K562 (cell line): Measurements from ENCODE around the gene SORCS1. TPM values are rescaled to one million over a fixed set of nuclear protein-coding genes. Genes with fewer than 3 reads are reported as not detected.
A peak's percentile ranks its signal among the peaks of the same experiment; 100 is the strongest.

Experiments
- FOXM1 ChIP-seq, 2 experiments: fragments of 450-650 bp in 1 of 2; sonication (generic) in 1 of 2; formaldehyde crosslinking in 1 of 2; IDR thresholded peaks; 2 replicates each; pipeline versions ENCODE4 v1.6.1 to v1.9.0; 2017 to 2022; ENCODE audit warnings: low read depth in 2 of 2, mild to moderate bottlenecking in 2 of 2, missing genetic modification reagents in 1 of 2, moderate library complexity in 1 of 2
- GTF2A2 ChIP-seq: IDR thresholded peaks from 2 replicates; pipeline ENCODE4 v1.6.1; 2016; ENCODE audit warnings: mild to moderate bottlenecking, missing genetic modification characterization, missing compliant biosample characterization
- HDAC8 ChIP-seq: fragments of 450-650 bp; IDR thresholded peaks from 2 replicates; pipeline ENCODE4 v1.6.1; 2016; ENCODE audit warnings: mild to moderate bottlenecking, missing genetic modification characterization, moderate library complexity, missing compliant biosample characterization
- HIVEP1 ChIP-seq: fragments of 250-450 bp; sonication (Bioruptor Pico); IDR thresholded peaks from 2 replicates; pipeline ENCODE4 v1.4.0; 2020; ENCODE audit warnings: mild to moderate bottlenecking
- SMC3 ChIP-seq: conservative IDR thresholded peaks from 2 replicates; pipeline ENCODE4 v1.6.1; 2011; ENCODE audit warnings: low read depth, low read length, improper control_type of control experiment; ENCODE audit not compliant: insufficient read depth
- SOX6 ChIP-seq: fragments of 450-650 bp; IDR thresholded peaks from 2 replicates; pipeline ENCODE4 v1.6.1; 2014; ENCODE audit warnings: mild to moderate bottlenecking
- SREBF2 ChIP-seq: sonication (generic); formaldehyde crosslinking; IDR thresholded peaks from 2 replicates; pipeline ENCODE4 v1.4.0; 2020; ENCODE audit warnings: mild to moderate bottlenecking, missing genetic modification reagents
- TGIF2 ChIP-seq: sonication (generic); formaldehyde crosslinking; IDR thresholded peaks from 2 replicates; pipeline ENCODE4 v1.8.1; 2022; ENCODE audit warnings: mild to moderate bottlenecking, missing genetic modification reagents, moderate library complexity
- ZNF695 ChIP-seq: fragments of 450-650 bp; formaldehyde crosslinking; IDR thresholded peaks from 2 replicates; pipeline ENCODE4 v1.4.0; 2020; ENCODE audit warnings: mild to moderate bottlenecking, moderate library complexity
- polyA plus RNA-seq, 8 experiments: library from polyadenylated mRNA; depleted of rRNA in 4 of 8; stranded (reverse) in 5 of 8; unstranded in 3 of 8; fragments of >200 nt; fragmentation: Nextera tagmentation in 2 of 8; fragmentation: Illumina TruSeq in 1 of 8; extraction: Ambion mirVana in 2 of 8; extraction: Trizol in 1 of 8; gene quantifications; 2 replicates each; pipeline versions ENCODE4 v1.2.1 to v1.2.3, GENCODE V29; 2011 to 2014; ENCODE audit warnings: inconsistent platforms in 1 of 8, missing spikeins in 1 of 8
- total RNA-seq, 7 experiments: library from RNA; depleted of rRNA in 6 of 7; stranded (reverse); fragments of >200 nt in 6 of 7; fragmentation: Illumina TruSeq in 2 of 7; extraction: Trizol in 2 of 7; gene quantifications; 2 replicates each; pipeline versions ENCODE4 v1.2.1 to v1.2.3, GENCODE V29; 2011 to 2021; ENCODE audit warnings: low replicate concordance in 1 of 7
- TF ChIP-seq, protein P1 (sequence below): fragments of 250-450 bp; sonication (Bioruptor Pico); IDR thresholded peaks from 2 replicates; pipeline ENCODE4 v1.8.0; 2021; ENCODE audit warnings: mild to moderate bottlenecking, moderate library complexity
- TF ChIP-seq, protein P2 (sequence below), 2 experiments: fragments of 450-650 bp; formaldehyde crosslinking in 1 of 2; IDR thresholded peaks; 2 replicates each; pipeline versions ENCODE4 v1.4.0 to v1.6.1; 2014 to 2020; ENCODE audit warnings: mild to moderate bottlenecking in 2 of 2, borderline replicate concordance in 1 of 2, low read depth in 1 of 2
- TF ChIP-seq, protein P3 (sequence below), 2 experiments: fragments of 150-350 bp in 1 of 2; IDR thresholded peaks; 2 replicates each; pipeline ENCODE4 v1.6.1; 2012 to 2016; ENCODE audit warnings: low read depth in 2 of 2, low read length in 2 of 2, mild to moderate bottlenecking in 1 of 2, moderate library complexity in 1 of 2
- TF ChIP-seq, protein P4 (sequence below): fragments of 450-650 bp; conservative IDR thresholded peaks from 2 replicates; pipeline ENCODE4 v1.6.1; 2016; ENCODE audit warnings: missing genetic modification characterization, low read depth, mild to moderate bottlenecking, control low read depth, missing compliant biosample characterization

SORCS1 gene
- total and polyA plus RNA-seq, 9 of the 15 experiments (the other 6 are each of a cell fraction or from before 2014, with no cell fraction given): 1.5 to 3.9 (median 2.7) TPM

DNA sequence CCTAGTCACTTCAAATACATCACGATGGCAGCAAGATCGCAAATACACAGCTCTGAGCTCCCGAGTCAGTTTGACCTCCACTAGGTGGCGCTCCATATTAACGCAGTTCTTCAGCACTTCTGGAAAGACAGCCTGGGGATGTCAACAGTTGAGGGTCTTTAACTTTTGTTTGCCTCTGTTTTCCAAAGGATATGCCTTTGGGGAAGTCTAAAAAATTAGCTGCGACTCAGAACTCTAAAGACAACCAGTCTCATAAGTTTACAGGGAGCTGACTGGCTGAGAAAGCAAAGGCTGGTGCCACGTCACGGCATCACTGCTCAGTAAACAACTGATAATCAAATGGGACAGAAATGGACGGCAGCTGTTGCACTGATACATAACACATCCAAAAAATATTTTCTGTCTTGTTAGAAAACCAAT, 458.8 kb downstream of the SORCS1 start (continued):
- TF ChIP-seq, protein P1, sequence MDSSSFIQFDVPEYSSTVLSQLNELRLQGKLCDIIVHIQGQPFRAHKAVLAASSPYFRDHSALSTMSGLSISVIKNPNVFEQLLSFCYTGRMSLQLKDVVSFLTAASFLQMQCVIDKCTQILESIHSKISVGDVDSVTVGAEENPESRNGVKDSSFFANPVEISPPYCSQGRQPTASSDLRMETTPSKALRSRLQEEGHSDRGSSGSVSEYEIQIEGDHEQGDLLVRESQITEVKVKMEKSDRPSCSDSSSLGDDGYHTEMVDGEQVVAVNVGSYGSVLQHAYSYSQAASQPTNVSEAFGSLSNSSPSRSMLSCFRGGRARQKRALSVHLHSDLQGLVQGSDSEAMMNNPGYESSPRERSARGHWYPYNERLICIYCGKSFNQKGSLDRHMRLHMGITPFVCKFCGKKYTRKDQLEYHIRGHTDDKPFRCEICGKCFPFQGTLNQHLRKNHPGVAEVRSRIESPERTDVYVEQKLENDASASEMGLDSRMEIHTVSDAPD (CRISPR knock-in tag): no peak
- TF ChIP-seq GTF2A2: no peak
- TF ChIP-seq SOX6: no peak
- TF ChIP-seq SMC3: peak; percentile 50
- TF ChIP-seq ZNF695 (CRISPR knock-in tag): no peak
- TF ChIP-seq, protein P2, sequence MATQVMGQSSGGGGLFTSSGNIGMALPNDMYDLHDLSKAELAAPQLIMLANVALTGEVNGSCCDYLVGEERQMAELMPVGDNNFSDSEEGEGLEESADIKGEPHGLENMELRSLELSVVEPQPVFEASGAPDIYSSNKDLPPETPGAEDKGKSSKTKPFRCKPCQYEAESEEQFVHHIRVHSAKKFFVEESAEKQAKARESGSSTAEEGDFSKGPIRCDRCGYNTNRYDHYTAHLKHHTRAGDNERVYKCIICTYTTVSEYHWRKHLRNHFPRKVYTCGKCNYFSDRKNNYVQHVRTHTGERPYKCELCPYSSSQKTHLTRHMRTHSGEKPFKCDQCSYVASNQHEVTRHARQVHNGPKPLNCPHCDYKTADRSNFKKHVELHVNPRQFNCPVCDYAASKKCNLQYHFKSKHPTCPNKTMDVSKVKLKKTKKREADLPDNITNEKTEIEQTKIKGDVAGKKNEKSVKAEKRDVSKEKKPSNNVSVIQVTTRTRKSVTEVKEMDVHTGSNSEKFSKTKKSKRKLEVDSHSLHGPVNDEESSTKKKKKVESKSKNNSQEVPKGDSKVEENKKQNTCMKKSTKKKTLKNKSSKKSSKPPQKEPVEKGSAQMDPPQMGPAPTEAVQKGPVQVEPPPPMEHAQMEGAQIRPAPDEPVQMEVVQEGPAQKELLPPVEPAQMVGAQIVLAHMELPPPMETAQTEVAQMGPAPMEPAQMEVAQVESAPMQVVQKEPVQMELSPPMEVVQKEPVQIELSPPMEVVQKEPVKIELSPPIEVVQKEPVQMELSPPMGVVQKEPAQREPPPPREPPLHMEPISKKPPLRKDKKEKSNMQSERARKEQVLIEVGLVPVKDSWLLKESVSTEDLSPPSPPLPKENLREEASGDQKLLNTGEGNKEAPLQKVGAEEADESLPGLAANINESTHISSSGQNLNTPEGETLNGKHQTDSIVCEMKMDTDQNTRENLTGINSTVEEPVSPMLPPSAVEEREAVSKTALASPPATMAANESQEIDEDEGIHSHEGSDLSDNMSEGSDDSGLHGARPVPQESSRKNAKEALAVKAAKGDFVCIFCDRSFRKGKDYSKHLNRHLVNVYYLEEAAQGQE (IDR thresholded peaks at IDR 0.05; ENCODE audit: borderline replicate concordance): peak; percentile 41
- TF ChIP-seq, protein P2 (CRISPR knock-in tag; IDR thresholded peaks at IDR 0.05; ENCODE audit: low read depth): no peak
- TF ChIP-seq HIVEP1: no peak
- no peak for TF ChIP-seq SREBF2 (CRISPR knock-in tag)
- TF ChIP-seq FOXM1 (IDR thresholded peaks at IDR 0.05; ENCODE audit: low read depth): no peak
- no peak for TF ChIP-seq FOXM1 (CRISPR knock-in tag; IDR thresholded peaks at IDR 0.05; ENCODE audit: low read depth)
- TF ChIP-seq, protein P3, sequence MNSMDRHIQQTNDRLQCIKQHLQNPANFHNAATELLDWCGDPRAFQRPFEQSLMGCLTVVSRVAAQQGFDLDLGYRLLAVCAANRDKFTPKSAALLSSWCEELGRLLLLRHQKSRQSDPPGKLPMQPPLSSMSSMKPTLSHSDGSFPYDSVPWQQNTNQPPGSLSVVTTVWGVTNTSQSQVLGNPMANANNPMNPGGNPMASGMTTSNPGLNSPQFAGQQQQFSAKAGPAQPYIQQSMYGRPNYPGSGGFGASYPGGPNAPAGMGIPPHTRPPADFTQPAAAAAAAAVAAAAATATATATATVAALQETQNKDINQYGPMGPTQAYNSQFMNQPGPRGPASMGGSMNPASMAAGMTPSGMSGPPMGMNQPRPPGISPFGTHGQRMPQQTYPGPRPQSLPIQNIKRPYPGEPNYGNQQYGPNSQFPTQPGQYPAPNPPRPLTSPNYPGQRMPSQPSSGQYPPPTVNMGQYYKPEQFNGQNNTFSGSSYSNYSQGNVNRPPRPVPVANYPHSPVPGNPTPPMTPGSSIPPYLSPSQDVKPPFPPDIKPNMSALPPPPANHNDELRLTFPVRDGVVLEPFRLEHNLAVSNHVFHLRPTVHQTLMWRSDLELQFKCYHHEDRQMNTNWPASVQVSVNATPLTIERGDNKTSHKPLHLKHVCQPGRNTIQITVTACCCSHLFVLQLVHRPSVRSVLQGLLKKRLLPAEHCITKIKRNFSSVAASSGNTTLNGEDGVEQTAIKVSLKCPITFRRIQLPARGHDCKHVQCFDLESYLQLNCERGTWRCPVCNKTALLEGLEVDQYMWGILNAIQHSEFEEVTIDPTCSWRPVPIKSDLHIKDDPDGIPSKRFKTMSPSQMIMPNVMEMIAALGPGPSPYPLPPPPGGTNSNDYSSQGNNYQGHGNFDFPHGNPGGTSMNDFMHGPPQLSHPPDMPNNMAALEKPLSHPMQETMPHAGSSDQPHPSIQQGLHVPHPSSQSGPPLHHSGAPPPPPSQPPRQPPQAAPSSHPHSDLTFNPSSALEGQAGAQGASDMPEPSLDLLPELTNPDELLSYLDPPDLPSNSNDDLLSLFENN (IDR thresholded peaks at IDR 0.05; ENCODE audit: low read depth in 2 of 2, low read length in 2 of 2): no peak
- TF ChIP-seq, protein P4, sequence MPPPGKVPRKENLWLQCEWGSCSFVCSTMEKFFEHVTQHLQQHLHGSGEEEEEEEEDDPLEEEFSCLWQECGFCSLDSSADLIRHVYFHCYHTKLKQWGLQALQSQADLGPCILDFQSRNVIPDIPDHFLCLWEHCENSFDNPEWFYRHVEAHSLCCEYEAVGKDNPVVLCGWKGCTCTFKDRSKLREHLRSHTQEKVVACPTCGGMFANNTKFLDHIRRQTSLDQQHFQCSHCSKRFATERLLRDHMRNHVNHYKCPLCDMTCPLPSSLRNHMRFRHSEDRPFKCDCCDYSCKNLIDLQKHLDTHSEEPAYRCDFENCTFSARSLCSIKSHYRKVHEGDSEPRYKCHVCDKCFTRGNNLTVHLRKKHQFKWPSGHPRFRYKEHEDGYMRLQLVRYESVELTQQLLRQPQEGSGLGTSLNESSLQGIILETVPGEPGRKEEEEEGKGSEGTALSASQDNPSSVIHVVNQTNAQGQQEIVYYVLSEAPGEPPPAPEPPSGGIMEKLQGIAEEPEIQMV (tag): no peak
- no peak for TF ChIP-seq TGIF2 (CRISPR knock-in tag)
- no peak for TF ChIP-seq HDAC8 (tag)
